HepG2 (cell line): ENCODE results near the gene VPS52. TPM values are rescaled to one million over a fixed set of nuclear protein-coding genes. Genes with fewer than 3 reads are reported as not detected.

Experiments
- CSRNP1 ChIP-seq: sonication (generic); formaldehyde crosslinking; IDR thresholded peaks from 2 replicates; pipeline ENCODE4 v1.8.1; 2023; ENCODE audit warnings: mild to moderate bottlenecking, missing genetic modification reagents
- ERF ChIP-seq: IDR thresholded peaks from 2 replicates; pipeline ENCODE4 v1.6.1; 2018; ENCODE audit warnings: missing biosample characterization, missing genetic modification reagents
- EZH2 ChIP-seq: conservative IDR thresholded peaks from 2 replicates; pipeline ENCODE4 v1.6.1; 2012; ENCODE audit warnings: mild to moderate bottlenecking, low read depth, low read length, moderate library complexity
- FIP1L1 ChIP-seq: fragments of 200-400 bp; formaldehyde crosslinking; IDR thresholded peaks from 2 replicates; pipeline ENCODE4 v1.6.1; 2018; ENCODE audit warnings: low read depth, mild to moderate bottlenecking, low read length, moderate library complexity, borderline replicate concordance; ENCODE audit not compliant: insufficient read depth
- FOXP4 ChIP-seq: sonication (generic); formaldehyde crosslinking; IDR thresholded peaks from 2 replicates; pipeline ENCODE4 v1.4.0; 2020; ENCODE audit warnings: missing genetic modification reagents
- GATAD1 ChIP-seq: IDR thresholded peaks from 2 replicates; pipeline ENCODE4 v1.6.1; 2016; ENCODE audit warnings: missing genetic modification reagents, missing compliant biosample characterization
- MLX ChIP-seq: IDR thresholded peaks from 2 replicates; pipeline ENCODE4 v1.6.1; 2016
- POLR2AphosphoS2 ChIP-seq: IDR thresholded peaks from 2 replicates; pipeline ENCODE4 v1.6.1; 2011; ENCODE audit warnings: low read depth, low read length, improper control_type of control experiment
- SOX13 ChIP-seq, 3 experiments: fragments of 450-650 bp in 1 of 3; sonication (generic) in 1 of 3; formaldehyde crosslinking in 1 of 3; IDR thresholded peaks in 2 of 3; conservative IDR thresholded peaks in 1 of 3; 2 replicates each; pipeline versions ENCODE4 v1.5.0 to v1.6.1; 2016 to 2020; ENCODE audit warnings: antibody characterized with exemption in 1 of 3, mild to moderate bottlenecking in 1 of 3, missing compliant biosample characterization in 1 of 3, missing genetic modification reagents in 1 of 3, moderate library complexity in 1 of 3
- SOX5 ChIP-seq: IDR thresholded peaks from 2 replicates; pipeline ENCODE4 v1.6.1; 2016; ENCODE audit warnings: borderline replicate concordance
- SP1 ChIP-seq, 2 experiments: fragments of 450-650 bp in 1 of 2; sonication (generic) in 1 of 2; formaldehyde crosslinking in 1 of 2; IDR thresholded peaks; 2 replicates each; pipeline versions ENCODE4 v1.4.0 to v1.6.1; 2016 to 2020; ENCODE audit warnings: missing genetic modification reagents in 1 of 2
- SRSF9 ChIP-seq: fragments of 200-400 bp; formaldehyde crosslinking; IDR thresholded peaks from 2 replicates; pipeline ENCODE4 v1.6.1; 2018; ENCODE audit warnings: borderline replicate concordance, mild to moderate bottlenecking, low read depth, low read length; ENCODE audit not compliant: insufficient read depth, poor library complexity, severe bottlenecking
- XRCC5 ChIP-seq: fragments of 200-400 bp; formaldehyde crosslinking; optimal IDR thresholded peaks from 2 replicates; pipeline ENCODE3; 2017; ENCODE audit warnings: mild to moderate bottlenecking, low read length
- ZFY ChIP-seq: sonication (generic); formaldehyde crosslinking; IDR thresholded peaks from 2 replicates; pipeline ENCODE4 v1.4.0; 2020; ENCODE audit warnings: missing genetic modification reagents
- ZMYM3 ChIP-seq: sonication (generic); formaldehyde crosslinking; IDR thresholded peaks from 2 replicates; pipeline ENCODE4 v1.5.1; 2020; ENCODE audit warnings: mild to moderate bottlenecking, missing genetic modification reagents
- ZNF296 ChIP-seq: sonication (generic); formaldehyde crosslinking; conservative IDR thresholded peaks from 2 replicates; pipeline ENCODE4 v1.5.0; 2020; ENCODE audit warnings: mild to moderate bottlenecking, missing genetic modification reagents
- ZNF326 ChIP-seq: sonication (generic); formaldehyde crosslinking; IDR thresholded peaks from 2 replicates; pipeline ENCODE4 v1.4.0; 2020; ENCODE audit warnings: missing genetic modification reagents, borderline replicate concordance
- ZNF383 ChIP-seq: sonication (generic); formaldehyde crosslinking; IDR thresholded peaks from 2 replicates; pipeline ENCODE4 v1.4.0; 2020; ENCODE audit warnings: missing genetic modification reagents, mild to moderate bottlenecking, borderline replicate concordance
- ZNF414 ChIP-seq: sonication (generic); formaldehyde crosslinking; IDR thresholded peaks from 2 replicates; pipeline ENCODE4 v1.5.0; 2020; ENCODE audit warnings: missing genetic modification reagents
- ZNF431 ChIP-seq: sonication (generic); formaldehyde crosslinking; IDR thresholded peaks from 2 replicates; pipeline ENCODE4 v1.9.0; 2022; ENCODE audit warnings: missing genetic modification reagents, low read depth, mild to moderate bottlenecking, borderline replicate concordance
- ZNF451 ChIP-seq: sonication (generic); formaldehyde crosslinking; IDR thresholded peaks from 2 replicates; pipeline ENCODE4 v1.5.0; 2020; ENCODE audit warnings: mild to moderate bottlenecking, missing genetic modification reagents
- ZNF468 ChIP-seq: sonication (generic); formaldehyde crosslinking; IDR thresholded peaks from 2 replicates; pipeline ENCODE4 v1.8.0; 2022; ENCODE audit warnings: mild to moderate bottlenecking, moderate library complexity, missing genetic modification reagents
- ZNF773 ChIP-seq: sonication (generic); formaldehyde crosslinking; IDR thresholded peaks from 2 replicates; pipeline ENCODE4 v1.4.0; 2020; ENCODE audit warnings: missing genetic modification reagents, borderline replicate concordance
- polyA plus RNA-seq, 8 experiments: library from polyadenylated mRNA; depleted of rRNA in 3 of 8; stranded (reverse) in 7 of 8; unstranded in 1 of 8; fragments of >200 nt; fragmentation: Illumina TruSeq in 4 of 8; extraction: Trizol in 4 of 8; gene quantifications; 2 replicates each; pipeline versions ENCODE4 v1.2.1 to v1.2.3, GENCODE V29; 2011 to 2016; ENCODE audit warnings: low read depth in 4 of 8, missing spikeins in 1 of 8, mixed read lengths in 1 of 8; ENCODE audit not compliant: insufficient read depth in 1 of 8
- total RNA-seq, 5 experiments: library from RNA; depleted of rRNA; stranded (reverse); fragments of >200 nt; fragmentation: Illumina TruSeq; extraction: Trizol; gene quantifications; 2 replicates each; pipeline ENCODE4 v1.2.3, GENCODE V29; 2016; ENCODE audit warnings: low read depth in 1 of 5

The VPS52 gene
- total and polyA plus RNA-seq, 2 of the 13 experiments (the other 11 are each of a cell fraction or from before 2014, with no cell fraction given): 48.9 to 85.5 TPM

GRCh38 chr6:33299237-33299944, 27.7 kb upstream of the VPS52 start (continued):
- TF ChIP-seq MLX (CRISPR knock-in tag): 0 out of 2 replicates have a peak, but pooled peaks have one; percentile 12
- peak; percentile 40; the same call in 1 of the 2 replicates for TF ChIP-seq ZNF451 (CRISPR knock-in tag)
- peak; percentile 23; the same call in 1 of the 2 replicates for TF ChIP-seq ZNF414 (CRISPR knock-in tag)
- TF ChIP-seq FOXP4 (CRISPR knock-in tag): peak; percentile 44; the same call in 1 of the 2 replicates
- no peak for TF ChIP-seq EZH2
- TF ChIP-seq ZFY: peak; percentile 73
- TF ChIP-seq GATAD1: peak; percentile 84
- peak; percentile 88 for TF ChIP-seq XRCC5
- no peak for TF ChIP-seq SOX5 (CRISPR knock-in tag)
- TF ChIP-seq SOX13 (IDR thresholded peaks at IDR 0.05): peak; percentile 35; the same call in 1 of the 2 replicates
- peak in 1 of 2 experiments; percentile 14; a peak in 1 of 4 replicates for TF ChIP-seq SOX13 (CRISPR knock-in tag; conservative IDR thresholded peaks at IDR 0.05 in 1 of 2, IDR thresholded peaks at IDR 0.05 in 1 of 2)
- TF ChIP-seq ZNF326: no peak
- TF ChIP-seq ERF (CRISPR knock-in tag): peak; percentile 67; the same call in 1 of the 2 replicates
- TF ChIP-seq SP1 (IDR thresholded peaks at IDR 0.05): no peak
- TF ChIP-seq SP1 (CRISPR knock-in tag; IDR thresholded peaks at IDR 0.05): peak; percentile 82
- no peak for TF ChIP-seq ZNF773
- peak; percentile 30; the same call in 1 of the 2 replicates for TF ChIP-seq ZNF468 (CRISPR knock-in tag)
- TF ChIP-seq FIP1L1: peak; percentile 99
- TF ChIP-seq SRSF9: no peak
- 0 out of 2 replicates have a peak, but pooled peaks have one; percentile 61 for TF ChIP-seq ZNF383 (CRISPR knock-in tag)
- TF ChIP-seq ZNF431 (CRISPR knock-in tag): peak; percentile 15
- TF ChIP-seq ZNF296: 0 out of 2 replicates have a peak, but pooled peaks have one; percentile 47
- peak; percentile 89 for TF ChIP-seq CSRNP1
- no peak; the same call in 1 of the 2 replicates for TF ChIP-seq ZMYM3 (CRISPR knock-in tag)
- 0 out of 2 replicates have a peak, but pooled peaks have one; percentile 38 for TF ChIP-seq POLR2AphosphoS2
